SK-N-SH treated with all-trans-retinoic acid at 6 μM for 48 hours (cell line): ENCODE data around the gene HSPB7.

Source experiments
- ATAC-seq: fragments of 200-7000 bp; cut with Tn5 transposase; 3 replicates; pipeline ENCODE4 v1.9.1; 2020; ENCODE audit warnings: mild to moderate bottlenecking, moderate library complexity
- BACH2 ChIP-seq: fragments of 250-450 bp; sonication (Bioruptor Pico); IDR thresholded peaks from 2 replicates; pipeline ENCODE4 v1.9.0; 2021; ENCODE audit warnings: mild to moderate bottlenecking, borderline replicate concordance
- CREB5 ChIP-seq: fragments of 250-450 bp; sonication (Bioruptor Pico); IDR thresholded peaks from 2 replicates; pipeline ENCODE4 v1.5.1; 2020; ENCODE audit warnings: low read depth, mild to moderate bottlenecking, moderate library complexity
- CSRNP3 ChIP-seq: fragments of 250-450 bp; sonication (Bioruptor Pico); IDR thresholded peaks from 2 replicates; pipeline ENCODE4 v1.5.1; 2021; ENCODE audit warnings: mild to moderate bottlenecking, moderate library complexity
- ESRRG ChIP-seq: fragments of 250-450 bp; sonication (Bioruptor Pico); IDR thresholded peaks from 2 replicates; pipeline ENCODE4 v1.6.1; 2021; ENCODE audit warnings: mild to moderate bottlenecking
- GLIS3 ChIP-seq: fragments of 250-450 bp; sonication (Bioruptor Pico); IDR thresholded peaks from 2 replicates; pipeline ENCODE4 v1.5.0; 2020; ENCODE audit warnings: mild to moderate bottlenecking, moderate library complexity
- ISL1 ChIP-seq: fragments of 250-450 bp; sonication (Bioruptor Pico); IDR thresholded peaks from 2 replicates; pipeline ENCODE4 v2.1.2; 2022; ENCODE audit warnings: mild to moderate bottlenecking, moderate library complexity
- OSR1 ChIP-seq: fragments of 250-450 bp; sonication (Bioruptor Pico); IDR thresholded peaks from 2 replicates; pipeline ENCODE4 v1.8.0; 2022; ENCODE audit warnings: moderate library complexity, mild to moderate bottlenecking, inconsistent platforms
- PATZ1 ChIP-seq: fragments of 250-450 bp; sonication (Bioruptor Pico); IDR thresholded peaks from 2 replicates; pipeline ENCODE4 v1.8.0; 2020; ENCODE audit warnings: mild to moderate bottlenecking, moderate library complexity, borderline replicate concordance
- POU6F1 ChIP-seq: fragments of 250-450 bp; sonication (Bioruptor Pico); IDR thresholded peaks from 2 replicates; pipeline ENCODE4 v1.8.0; 2021; ENCODE audit warnings: low read depth, mild to moderate bottlenecking, moderate library complexity, borderline replicate concordance
- PPARA ChIP-seq: fragments of 250-450 bp; sonication (Bioruptor Pico); IDR thresholded peaks from 2 replicates; pipeline ENCODE4 v1.5.0; 2020; ENCODE audit warnings: mild to moderate bottlenecking, borderline replicate concordance
- SNAI2 ChIP-seq: fragments of 250-450 bp; sonication (Bioruptor Pico); IDR thresholded peaks from 2 replicates; pipeline ENCODE4 v1.5.0; 2020; ENCODE audit warnings: mild to moderate bottlenecking, moderate library complexity
- TCF4 ChIP-seq: fragments of 250-450 bp; sonication (Bioruptor Pico); IDR thresholded peaks from 2 replicates; pipeline ENCODE4 v1.8.0; 2021; ENCODE audit warnings: mild to moderate bottlenecking, moderate library complexity, borderline replicate concordance
- TOX ChIP-seq: fragments of 250-450 bp; sonication (Bioruptor Pico); IDR thresholded peaks from 2 replicates; pipeline ENCODE4 v1.8.0; 2021; ENCODE audit warnings: mild to moderate bottlenecking, moderate library complexity, borderline replicate concordance
- TSHZ2 ChIP-seq: fragments of 250-450 bp; sonication (Bioruptor Pico); IDR thresholded peaks from 2 replicates; pipeline ENCODE4 v1.5.0; 2020; ENCODE audit warnings: mild to moderate bottlenecking, moderate library complexity
- ZC3H10 ChIP-seq: fragments of 250-450 bp; sonication (Bioruptor Pico); IDR thresholded peaks from 2 replicates; pipeline ENCODE4 v1.5.1; 2021; ENCODE audit warnings: mild to moderate bottlenecking, moderate library complexity
- ZFP3 ChIP-seq: fragments of 250-450 bp; sonication (Bioruptor Pico); IDR thresholded peaks from 2 replicates; pipeline ENCODE4 v1.5.0; 2020; ENCODE audit warnings: mild to moderate bottlenecking, moderate library complexity
- ZFP30 ChIP-seq: fragments of 450-650 bp; formaldehyde crosslinking; IDR thresholded peaks from 2 replicates; pipeline ENCODE4 v1.5.0; 2022; ENCODE audit warnings: mild to moderate bottlenecking, moderate library complexity
- ZNF565 ChIP-seq: fragments of 450-650 bp; formaldehyde crosslinking; conservative IDR thresholded peaks from 2 replicates; pipeline ENCODE4 v1.5.0; 2020; ENCODE audit warnings: low read depth, mild to moderate bottlenecking, moderate library complexity
- ZNF70 ChIP-seq: fragments of 450-650 bp; formaldehyde crosslinking; IDR thresholded peaks from 2 replicates; pipeline ENCODE4 v1.5.0; 2020; ENCODE audit warnings: mild to moderate bottlenecking, moderate library complexity
- ZNF8 ChIP-seq: fragments of 450-650 bp; formaldehyde crosslinking; IDR thresholded peaks from 2 replicates; pipeline ENCODE4 v1.5.0; 2020; ENCODE audit warnings: mild to moderate bottlenecking, moderate library complexity

HSPB7 gene

GRCh38 chr1:16012590-16013219 lies 5.1 kb downstream of the HSPB7 start:
- TF ChIP-seq TOX (CRISPR knock-in tag) (no peak), ZNF8 (no peak), SNAI2 (CRISPR knock-in tag) (no peak), OSR1 (no peak), PPARA (CRISPR knock-in tag) (no peak), CREB5 (CRISPR knock-in tag) (no peak), POU6F1 (CRISPR knock-in tag) (no peak), ZFP30 (no peak), ZNF565 (CRISPR knock-in tag) (no peak)
- ATAC-seq: no peak

GRCh38 chr1:16011936-16012589 lies 5.8 kb downstream of the HSPB7 start:
- no peak for ATAC-seq
- no peak for TF ChIP-seq ZC3H10 (CRISPR knock-in tag)
- no peak for TF ChIP-seq CREB5 (CRISPR knock-in tag)
- no peak for TF ChIP-seq TSHZ2 (CRISPR knock-in tag)
- no peak for TF ChIP-seq TOX (CRISPR knock-in tag)
- no peak for TF ChIP-seq GLIS3 (CRISPR knock-in tag)
- TF ChIP-seq ZFP3: no peak
- TF ChIP-seq CSRNP3 (CRISPR knock-in tag): no peak
- TF ChIP-seq ESRRG (CRISPR knock-in tag): no peak
- TF ChIP-seq ZNF8: no peak
- no peak for TF ChIP-seq ISL1 (CRISPR knock-in tag)
- TF ChIP-seq ZNF70 (CRISPR knock-in tag): no peak
- no peak for TF ChIP-seq TCF4 (CRISPR knock-in tag)
- no peak for TF ChIP-seq BACH2
- TF ChIP-seq PATZ1 (CRISPR knock-in tag): no peak
- no peak for TF ChIP-seq POU6F1 (CRISPR knock-in tag)
- TF ChIP-seq, all 23 proteins: peak for 0
